ENCODE results near the gene KRT13.
"Not testable (repeated sequence)": the region's sequence is repeated elsewhere in the genome, so short reads cannot be mapped to it uniquely, and the experiment has no call there.

Gene KRT13

DNA sequence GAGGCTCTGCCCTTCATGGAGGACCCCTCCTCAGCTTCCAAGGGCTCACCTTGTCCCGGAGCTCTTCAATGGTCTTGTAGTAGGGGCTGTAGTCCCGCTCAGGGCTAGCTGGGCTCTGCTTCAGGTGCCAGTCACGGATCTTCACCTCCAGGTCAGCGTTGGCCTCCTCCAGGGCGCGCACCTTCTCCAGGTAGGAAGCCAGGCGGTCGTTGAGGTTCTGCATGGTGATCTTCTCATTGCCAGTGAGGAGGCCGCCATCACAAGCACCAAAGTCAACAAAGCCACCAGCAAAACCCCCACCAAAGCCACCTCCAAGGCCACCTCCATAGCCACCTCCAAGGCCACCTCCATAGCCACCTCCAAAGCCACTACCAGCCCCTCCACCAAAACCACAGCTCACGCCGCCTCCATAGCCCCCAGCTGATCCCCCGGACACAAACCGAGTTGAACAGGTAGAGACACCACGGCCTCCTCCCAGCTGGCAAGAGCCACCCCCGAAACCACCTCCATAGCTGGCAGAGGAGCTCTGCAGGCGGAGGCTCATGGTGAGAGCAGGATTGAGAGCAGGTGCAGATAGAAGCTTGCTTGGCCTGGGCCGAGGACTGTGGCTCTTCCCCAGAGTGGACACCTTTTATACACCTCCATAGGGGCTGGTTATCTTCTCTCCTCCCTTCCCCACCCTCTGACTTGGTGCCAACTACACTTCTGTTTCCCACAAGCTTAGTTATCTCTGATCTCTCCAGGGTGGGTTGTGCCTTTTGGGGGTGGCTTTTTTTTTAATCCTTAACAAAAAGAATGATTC is at the start of gene KRT13:
KRT13 (minus strand) TSS at position 606 of the 802 bp plus-strand sequence; CDS start at position 544, 62 bp downstream.
- no peak for FAIRE-seq
- DNase-seq (ENCODE audit: low spot score): no peak

DNA sequence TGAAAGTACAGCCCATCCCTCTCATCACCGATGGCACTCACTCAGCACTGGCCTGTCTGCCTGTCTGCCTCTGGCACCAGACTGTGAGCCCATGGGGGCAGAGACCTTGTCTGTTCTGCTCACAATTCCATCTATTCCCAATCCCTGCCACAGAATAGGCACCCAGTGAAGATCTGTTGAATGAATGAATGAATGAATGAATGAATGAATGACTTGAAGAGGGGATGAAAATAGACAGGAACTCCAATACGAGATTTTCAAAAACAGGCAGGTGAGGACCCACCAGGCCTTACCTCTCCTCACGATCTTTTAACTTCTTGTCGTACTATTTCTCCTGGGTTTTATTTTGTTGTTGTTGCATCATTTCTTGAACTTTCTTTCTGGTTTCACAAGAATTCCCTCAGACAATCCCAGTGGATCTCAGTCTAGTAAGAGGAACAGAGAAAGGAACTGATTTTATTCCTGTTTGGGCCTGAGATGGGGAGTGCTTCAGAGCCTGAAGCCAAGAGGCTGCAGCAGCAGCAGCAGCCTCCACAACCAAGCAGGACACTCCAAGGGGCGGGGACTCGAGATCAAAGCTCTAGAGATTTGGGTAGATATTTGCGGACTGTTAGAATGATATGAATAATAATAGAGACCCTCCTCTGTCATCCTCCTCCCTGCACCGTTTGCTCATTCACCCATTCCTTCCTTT is 48.7 kb upstream of the KRT13 start:
- FAIRE-seq (no peak), DNase-seq (ENCODE audit: low spot score) (no peak)

DNA sequence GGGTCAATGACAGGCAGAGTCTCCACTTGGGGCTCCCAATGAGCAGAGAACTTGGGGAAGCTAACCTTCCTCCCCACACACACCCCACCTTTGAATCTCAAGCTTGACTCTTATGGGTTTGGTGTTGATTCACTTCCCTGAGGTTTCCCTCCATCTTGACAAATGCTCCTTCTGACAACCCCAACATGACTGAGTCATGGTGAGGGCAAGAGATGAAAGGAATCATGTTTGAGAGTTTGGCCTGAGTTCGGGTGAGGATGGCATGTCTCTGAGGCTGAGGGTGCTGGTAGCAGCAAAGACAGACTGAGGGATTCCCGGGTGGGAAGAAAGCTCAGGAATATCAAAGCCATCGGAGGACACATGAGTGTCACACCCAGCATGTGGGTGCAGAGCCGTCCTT is 47.8 kb upstream of the KRT13 start:
- DNase-seq (ENCODE audit: low spot score): no peak
- FAIRE-seq: no peak

DNA sequence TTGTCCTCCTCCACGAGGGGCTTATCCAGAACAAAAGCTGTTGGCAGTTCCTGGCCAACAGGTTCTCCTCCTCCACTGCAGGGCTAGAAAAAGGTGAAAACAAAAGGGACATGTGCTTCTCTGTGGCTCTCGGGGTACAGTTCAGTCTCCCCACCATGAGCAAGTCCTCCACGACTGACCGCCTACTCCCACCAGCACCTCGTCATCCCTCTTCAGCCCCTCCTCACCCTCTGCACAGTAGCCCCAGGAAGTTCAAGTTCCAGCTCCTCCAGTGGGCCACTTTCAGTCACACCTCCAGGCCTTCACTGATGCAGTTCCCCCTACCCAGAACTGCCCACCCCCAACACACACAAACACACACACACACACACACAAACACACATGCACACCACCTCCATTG is 47.0 kb upstream of the KRT13 start:
- DNase-seq (ENCODE audit: low spot score) (no peak), FAIRE-seq (no peak)

DNA sequence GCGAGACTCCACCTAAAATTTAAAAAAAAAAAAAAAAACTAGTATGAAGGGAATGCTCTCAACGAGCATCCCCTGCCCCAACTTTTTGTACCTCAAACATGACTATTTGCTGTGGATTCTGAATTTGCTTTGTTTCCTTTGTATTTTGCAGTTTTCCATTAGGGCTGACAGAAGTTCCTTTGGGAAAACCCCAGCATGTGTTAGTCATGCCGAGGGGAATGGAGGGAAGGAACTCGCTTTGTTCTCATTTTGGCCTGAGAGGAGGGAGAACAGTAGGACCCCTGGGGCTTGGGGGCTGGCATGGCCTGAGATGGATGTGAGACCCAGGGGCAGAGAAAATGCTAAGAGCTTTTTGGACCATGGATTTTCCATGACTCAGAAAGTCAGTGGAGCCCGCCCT is 46.0 kb upstream of the KRT13 start:
- no peak for FAIRE-seq

DNA sequence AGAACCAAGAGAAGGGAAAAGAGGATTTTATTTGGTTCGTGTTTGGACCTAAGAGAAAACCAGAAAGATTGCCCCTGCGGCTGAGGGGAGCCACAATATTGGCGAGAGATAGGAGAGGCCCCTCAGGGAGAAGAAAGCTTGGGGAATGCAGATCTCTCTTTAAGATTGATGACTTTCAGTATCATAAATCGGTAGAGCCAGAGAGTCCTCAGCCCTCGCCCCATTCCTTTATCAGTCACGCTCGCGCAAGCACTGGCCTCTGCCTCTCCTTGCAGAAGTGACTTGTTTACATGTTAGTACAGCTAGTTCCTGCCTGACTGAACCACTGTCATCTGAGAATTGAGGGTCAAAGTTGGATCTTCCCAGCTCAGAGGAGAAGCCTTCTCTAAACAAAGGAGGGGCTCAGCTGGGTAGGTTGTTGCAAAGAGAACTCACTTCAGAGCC is 44.2 kb upstream of the KRT13 start:
- DNase-seq (ENCODE audit: low spot score) (no peak), FAIRE-seq (no peak)

More for the DNA sequence above, 46.0 kb upstream of the KRT13 start:
- no peak for DNase-seq (ENCODE audit: low spot score)

DNA sequence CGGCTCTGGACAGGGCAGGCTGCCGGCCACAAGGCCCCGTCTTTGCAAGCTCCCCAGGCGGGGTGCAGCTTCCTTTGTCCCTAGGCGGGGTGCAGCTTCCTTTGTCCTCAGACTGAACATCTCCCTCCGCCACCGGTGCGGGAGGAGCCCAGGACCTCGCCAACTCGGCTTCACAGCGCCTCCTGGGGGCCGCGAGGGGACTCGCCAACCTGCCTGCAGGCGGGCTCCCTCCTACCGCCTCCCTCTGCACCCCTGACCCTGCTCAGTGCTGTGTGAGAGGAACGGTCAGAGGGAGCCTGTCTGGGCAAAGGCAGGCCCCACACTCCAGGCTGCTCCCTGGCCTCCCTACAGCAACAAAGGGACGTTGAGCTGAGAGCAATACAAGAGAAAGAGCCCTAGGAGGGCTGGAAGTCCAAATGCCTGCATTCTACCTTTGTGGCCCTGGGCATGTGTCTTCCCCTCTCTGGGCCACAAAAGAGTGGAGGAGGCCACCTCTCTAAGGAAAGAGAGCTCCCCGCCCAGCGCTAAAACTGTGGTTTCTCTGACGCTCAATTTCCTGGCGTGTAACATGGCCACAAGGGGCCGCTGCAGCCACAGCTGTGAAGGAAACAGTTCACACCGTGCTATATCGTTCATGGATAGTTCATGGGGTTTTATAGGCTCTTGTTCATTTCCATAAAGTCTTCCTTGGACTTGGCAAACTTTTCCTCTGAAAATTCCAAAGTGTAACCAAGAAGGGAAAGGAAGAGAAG is 43.6 kb upstream of the KRT13 start:
- FAIRE-seq (peak; percentile 78), DNase-seq (ENCODE audit: low spot score) (peak; percentile 82)

DNA sequence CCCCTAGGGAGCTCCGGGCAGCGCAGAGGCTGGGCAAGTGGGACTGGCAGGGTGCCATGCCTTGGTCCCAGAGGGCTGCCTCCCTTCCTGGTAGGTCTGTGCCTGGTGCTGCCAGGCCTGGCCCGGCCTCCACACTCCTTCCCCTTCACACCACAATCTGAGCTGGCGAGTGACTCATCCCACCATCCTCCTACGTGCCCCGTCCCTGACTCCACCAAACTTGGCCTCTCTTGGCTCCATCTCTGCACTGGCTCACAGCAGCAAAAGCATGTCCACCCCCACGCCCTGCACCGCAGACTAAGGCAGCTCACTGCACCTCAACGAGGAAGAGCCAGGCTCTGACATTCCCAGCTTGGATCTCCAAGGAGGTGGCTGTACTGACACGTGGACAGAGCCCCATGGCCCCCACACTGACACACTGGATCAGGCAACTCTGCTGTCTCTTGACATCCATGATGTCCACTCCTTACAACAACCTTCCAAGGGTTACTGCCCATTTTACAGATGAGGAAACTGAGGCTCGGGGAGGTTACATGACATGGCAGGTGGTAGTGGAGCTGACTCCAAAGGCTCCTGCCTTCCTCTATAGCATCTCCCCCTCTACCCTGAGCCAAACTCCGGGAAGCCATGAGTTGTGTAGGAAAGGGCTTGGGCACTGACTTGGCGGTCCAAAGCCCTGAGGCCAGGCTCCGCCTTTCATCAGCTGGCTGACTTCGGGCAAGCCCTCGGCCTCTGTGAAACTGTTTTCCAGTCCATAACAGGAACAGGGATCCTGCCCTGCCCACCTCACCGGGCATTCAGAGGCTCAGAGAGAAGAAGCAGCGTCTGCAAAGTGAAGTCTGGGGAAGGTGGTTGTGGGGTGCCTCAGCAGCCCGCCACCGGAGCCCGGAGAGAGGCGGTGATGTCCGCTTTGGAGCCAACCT is 42.8 kb upstream of the KRT13 start:
- DNase-seq (ENCODE audit: low spot score) (peak; percentile 100), FAIRE-seq (peak; percentile 95)

DNA sequence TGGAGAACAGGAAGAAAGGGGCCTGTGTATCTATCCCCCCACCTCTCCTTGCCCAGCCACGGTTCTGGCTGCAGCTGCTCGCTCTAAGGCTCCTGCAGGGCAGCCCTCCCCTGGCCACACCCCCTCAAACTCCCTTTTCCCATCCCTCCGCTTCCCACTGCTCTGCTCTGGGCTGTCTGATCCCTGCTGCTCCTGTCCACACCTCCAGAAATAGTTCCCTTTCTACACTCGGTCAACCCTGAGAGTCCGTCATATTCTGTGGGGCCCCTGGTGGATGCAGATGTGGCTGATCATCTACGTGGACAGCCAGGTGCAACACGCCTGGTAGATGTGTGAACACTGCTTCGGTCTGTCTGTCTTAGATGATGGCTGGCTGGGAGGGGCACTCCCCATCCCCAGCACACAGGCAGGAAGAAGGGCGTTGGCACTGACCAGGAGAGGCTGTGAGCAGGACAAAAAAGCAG is 42.0 kb upstream of the KRT13 start:
- DNase-seq (ENCODE audit: low spot score) (no peak), FAIRE-seq (no peak)

DNA sequence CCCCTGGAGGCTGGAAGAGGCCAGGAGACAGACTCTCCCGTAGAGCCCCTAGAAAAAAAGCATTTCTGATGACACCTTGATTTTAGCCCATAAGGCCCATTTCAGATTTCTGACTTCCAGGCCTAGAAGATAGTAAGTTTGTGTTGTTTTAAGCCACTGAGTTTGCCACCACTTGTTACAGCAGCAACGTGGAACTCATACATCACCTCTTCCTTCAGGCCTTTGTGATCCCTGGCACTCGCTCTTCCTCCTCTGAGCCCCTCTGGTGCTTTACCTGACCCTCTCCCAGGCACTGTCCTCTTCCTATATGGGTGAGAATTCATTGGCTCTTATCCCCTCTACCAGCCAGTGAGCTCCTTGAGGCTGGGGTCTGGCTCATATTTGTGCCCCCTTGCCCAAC is 41.4 kb upstream of the KRT13 start:
- no peak for FAIRE-seq
- DNase-seq (ENCODE audit: low spot score): no peak

DNA sequence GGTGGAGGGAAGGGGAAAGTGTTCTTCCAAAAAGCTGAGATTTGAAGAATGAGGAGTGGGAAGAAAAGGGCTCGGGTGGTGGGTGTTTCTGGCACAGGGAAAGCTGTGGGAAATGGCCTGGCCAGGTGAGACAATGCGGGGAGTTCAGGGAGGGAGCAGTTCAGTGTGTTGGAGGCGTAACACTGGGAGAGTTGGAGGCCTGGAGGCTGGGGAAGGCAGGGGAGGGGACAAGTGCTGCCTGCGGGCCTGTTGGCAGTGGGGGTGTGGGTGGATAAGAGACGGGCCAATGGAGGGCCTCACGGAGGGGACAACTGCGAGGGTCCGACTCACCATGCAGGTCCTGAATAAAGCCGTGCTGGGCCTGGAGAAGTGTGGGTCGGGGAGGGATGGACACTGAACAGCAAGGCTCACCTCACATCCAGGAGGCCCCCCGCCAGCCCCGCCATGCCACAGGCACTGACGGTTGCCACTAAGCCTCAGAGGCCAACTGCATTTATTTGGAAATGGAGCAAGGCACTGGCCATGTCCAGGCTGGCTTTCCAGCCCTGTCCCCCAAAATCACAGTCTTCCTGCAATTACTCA is 40.5 kb upstream of the KRT13 start:
- FAIRE-seq (no peak), DNase-seq (ENCODE audit: low spot score) (no peak)

DNA sequence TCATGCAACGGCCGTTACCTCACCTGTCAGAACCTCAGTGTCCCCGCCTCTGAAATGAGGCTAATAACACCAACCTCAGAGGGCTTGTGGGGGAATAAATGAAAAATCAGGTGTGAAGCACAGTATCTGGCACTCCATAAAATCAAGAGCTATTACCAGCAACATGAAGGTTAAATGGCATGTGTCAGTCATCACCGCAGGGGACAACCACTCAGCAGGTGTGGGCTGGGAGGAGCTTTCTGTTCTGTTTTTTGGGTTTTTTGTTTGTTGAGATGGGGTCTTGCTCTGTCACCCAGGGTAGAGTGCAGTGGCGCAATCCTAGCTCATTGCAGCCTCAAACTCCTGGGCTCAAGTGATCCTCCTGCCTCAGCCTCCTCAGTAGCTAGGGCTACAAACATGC is 39.5 kb upstream of the KRT13 start:
- FAIRE-seq: no peak
- no peak for DNase-seq (ENCODE audit: low spot score)

DNA sequence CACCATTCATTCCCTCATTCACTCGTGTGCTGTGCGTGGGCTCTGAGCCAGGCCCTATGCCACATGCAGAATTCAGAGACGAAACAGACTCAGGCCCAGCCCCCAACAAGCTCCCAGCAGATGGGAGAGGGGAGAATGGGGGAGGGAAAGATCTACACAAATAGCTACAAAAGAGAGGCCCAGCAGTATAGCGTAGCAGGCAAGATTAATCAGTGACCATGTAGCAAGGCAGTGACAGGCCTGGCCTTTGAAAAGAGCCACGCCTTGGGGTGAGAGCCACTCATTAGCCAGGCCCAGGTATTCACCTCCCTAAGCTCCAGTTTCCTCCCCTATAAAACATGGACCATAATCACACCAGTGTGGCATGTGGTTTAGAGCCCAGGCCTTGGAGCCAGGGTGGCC is 39.1 kb upstream of the KRT13 start:
- DNase-seq (ENCODE audit: low spot score) (peak; percentile 56), FAIRE-seq (peak; percentile 73)

DNA sequence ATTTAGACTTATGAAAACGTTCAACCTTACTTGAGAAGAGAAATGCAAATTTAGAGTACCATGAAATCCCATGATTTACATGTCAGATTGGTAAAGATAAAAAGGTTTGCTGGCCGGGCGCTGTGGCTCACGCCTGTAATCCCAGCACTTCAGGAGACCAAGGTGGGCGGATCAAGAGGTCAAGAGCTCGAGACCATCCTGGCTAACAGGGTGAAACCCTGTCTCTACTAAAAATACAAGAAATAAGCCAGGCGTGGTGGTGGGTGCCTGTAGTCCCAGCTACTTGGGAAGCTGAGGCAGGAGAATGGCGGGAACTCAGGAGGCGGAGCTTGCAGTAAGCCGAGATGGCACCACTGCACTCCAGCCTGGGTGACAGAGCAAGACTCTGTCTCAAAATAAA is 37.4 kb upstream of the KRT13 start:
- not testable (repeated sequence) for DNase-seq (ENCODE audit: low spot score); FAIRE-seq

DNA sequence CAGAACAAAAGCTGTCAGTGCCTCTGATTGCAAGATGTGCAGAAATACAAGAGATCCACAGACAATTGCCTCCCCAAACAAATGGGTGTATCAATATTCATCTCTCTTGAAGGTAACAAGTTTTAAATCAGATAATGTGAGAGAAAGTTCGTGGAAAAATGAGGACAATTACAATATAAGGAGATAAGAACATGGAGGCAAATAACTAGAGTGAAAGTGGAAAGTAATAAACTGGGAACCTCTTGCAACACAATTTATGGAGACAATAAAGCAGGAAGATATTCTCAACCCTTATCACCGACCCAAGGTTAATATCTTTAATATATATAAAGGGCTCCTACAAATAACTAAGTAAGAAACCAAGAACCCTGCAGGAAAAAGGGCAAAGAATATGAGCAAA is 36.9 kb upstream of the KRT13 start:
- DNase-seq (ENCODE audit: low spot score): no peak
- no peak for FAIRE-seq

DNA sequence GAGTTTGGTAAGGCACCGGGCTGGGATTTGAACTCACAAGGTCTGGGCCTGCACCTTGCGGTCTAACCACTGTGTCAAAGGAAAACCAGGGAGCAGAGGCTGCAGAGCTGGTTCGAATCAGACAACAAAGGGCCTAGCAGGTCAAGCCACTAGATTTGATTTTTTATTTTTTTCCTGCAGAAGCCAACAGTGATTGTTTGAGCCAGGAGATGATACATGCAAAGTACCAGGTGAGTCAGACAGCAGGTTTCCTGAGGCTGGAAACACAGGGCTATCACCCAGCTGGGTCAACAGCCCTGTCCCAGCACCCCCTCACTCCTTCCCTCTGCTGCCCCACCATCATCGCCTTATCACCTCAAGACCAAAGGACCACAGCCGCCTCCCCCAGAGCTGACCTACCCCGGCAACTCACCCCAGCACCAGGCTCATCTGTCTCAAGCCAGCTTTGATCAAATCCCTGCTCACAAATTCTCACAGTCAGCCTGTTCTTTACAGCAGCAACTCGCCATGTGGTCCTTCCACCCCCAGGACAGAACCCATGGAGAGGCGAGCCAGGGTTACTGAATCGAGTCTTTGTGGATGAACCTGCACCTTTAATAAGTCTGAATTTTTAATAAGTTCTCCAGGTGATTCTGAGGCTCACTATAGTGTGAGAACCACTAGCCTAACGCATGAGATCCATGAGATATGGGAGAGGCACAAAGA is 35.7 kb upstream of the KRT13 start:
- FAIRE-seq (no peak), DNase-seq (ENCODE audit: low spot score) (no peak)

DNA sequence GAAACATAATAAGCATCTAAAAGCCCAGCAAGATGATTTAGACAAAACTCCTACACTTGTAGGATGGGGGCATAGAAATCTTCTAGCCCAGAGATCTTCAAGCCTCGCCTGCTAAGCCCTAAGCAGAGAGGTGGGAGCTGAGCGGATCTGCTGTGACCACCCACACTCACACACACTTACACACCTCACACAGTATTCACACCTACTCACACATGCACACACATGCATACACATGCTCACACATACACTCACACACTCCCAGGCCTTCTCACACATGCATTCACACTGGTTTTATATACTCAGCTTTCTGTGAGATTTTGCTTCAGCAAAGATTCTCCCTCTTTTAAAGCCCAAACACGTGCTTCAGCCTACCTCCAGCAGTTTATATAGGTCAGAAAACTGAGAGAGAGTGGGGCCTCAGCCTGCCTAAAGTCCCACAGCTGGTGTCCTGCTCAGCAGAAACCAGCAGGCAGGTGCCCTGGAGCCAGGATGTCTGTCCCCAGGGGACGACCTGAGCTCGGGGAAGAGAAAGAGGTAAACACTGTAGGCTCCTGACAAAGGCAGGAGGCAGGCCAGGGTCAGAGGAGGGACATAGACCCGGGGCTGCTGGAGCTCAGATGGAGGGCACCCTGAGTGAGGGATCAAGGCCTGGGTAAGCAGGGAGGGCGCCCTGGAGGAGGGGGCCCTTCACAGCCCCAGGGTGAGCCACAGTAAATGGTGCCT is 34.7 kb upstream of the KRT13 start:
- no peak for FAIRE-seq
- no peak for DNase-seq (ENCODE audit: low spot score)

DNA sequence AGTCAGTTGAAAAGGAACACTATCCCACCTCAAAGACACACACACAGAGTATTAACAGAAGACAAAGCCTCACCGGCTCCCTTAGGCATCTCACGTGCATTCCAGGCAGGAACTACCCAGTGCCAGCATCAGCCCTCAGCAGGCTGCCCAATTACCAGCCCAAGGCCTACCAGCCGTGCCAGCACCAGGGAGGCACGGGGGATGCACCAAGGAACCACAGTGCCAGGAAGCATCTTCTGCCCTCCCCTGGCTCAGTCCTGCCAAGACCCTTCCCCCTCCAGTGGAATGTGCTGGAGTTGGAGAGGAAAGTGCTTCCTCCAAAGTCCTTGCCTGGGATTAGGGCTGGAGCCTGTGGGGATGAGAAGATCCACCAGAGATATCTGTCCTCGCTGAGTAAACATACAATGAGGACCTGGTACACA is 33.7 kb upstream of the KRT13 start:
- peak; percentile 44 for DNase-seq (ENCODE audit: low spot score)
- FAIRE-seq: no peak

DNA sequence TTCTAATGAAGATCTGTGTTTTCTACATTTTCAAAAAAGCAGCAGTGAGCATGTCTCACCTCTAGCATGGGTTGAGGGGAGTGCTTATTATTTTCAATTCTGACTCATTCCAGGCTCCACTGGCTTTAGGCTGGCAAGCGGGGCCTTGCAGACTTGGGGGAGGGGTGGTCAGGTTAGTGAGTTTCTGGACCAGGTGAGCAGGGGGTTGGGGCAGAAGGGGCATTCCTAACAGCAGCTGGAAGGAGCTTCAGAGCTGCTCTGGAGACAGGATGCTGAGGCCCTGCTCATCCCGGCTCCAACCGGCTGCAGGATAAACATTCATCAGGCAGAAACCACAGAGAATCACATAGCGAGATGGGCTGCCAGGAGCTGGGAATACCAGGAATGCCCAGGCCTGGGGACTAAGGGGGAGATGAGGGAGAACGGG is 33.2 kb upstream of the KRT13 start:
- FAIRE-seq: peak; percentile 58
- peak; percentile 69 for DNase-seq (ENCODE audit: low spot score)
